Measurements from ENCODE around the gene SFXN3. TPM values are rescaled to one million over a fixed set of nuclear protein-coding genes. Genes with fewer than 3 reads are reported as not detected.

The SFXN3 gene
- total RNA-seq, 4 donors from 2014 or later: 47.8 to 442 (median 53.1) TPM

DNA sequence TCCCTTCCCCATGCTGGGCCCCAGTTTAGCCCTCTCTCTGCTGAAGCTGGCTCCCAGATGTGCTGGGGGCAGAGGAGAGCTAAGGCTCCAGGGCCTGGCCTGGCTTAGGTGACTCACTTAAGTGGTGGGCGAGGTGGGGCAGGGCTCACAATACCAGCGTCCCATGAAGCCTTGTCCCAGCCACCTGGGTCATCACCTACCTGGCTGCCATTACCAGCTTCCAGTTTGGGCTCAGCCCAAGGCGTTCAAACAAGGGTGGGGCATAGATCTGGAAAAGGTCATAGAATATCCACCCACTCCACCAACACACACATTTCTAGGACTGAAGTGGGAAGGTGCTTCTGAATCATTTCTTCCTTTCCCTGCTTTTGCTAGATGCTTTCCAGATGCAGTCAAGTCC lies 39.1 kb downstream of the SFXN3 start:
- intact Hi-C loops (cut with DNase I; ENCODE audit: low total_unique reads): loop anchor here (5.0 kb wide), 1 partner anchor 1458 kb away; no protein-coding TSS in a partner anchor
- in situ Hi-C loops (cut with MboI; ENCODE audit: low pct_ligation_motif_present in 1 of 4, low pct_unique_long_range_greater_than_20kb in 1 of 4, low sequenced_read_pairs in 3 of 4): no loop called here
- Histone ChIP-seq H3K36me3 (no peaks in the 10 kb centered on the region), H3K4me1 (peaks cover 13 to 33% (median 23%) of the 10 kb centered on the region in 4 donors), H3K27ac (peak overlapping the region in 2 of 4 donors; percentile 10 to 15), H3K27me3 (peaks cover 52% of the 10 kb centered on the region), H3K9me3 (no peaks in the 10 kb centered on the region), H3K4me3 (no peak overlapping the region)
- 46% methylated on average over 3 of the region's 3 CpGs; no CpG with 5 or more reads in 1 of the 2 donors for WGBS, 2 donors (ENCODE audit: low coverage in 1 of 2)
- TF ChIP-seq POLR2AphosphoS5 (IDR thresholded peaks at IDR 0.05) (peak in 1 of 3 donors; percentile 19), POLR2A (IDR thresholded peaks at IDR 0.05) (peak; percentile 13), EP300 (IDR thresholded peaks at IDR 0.05; ENCODE audit: low read depth) (no peak)
- TF ChIP-seq, protein P1, sequence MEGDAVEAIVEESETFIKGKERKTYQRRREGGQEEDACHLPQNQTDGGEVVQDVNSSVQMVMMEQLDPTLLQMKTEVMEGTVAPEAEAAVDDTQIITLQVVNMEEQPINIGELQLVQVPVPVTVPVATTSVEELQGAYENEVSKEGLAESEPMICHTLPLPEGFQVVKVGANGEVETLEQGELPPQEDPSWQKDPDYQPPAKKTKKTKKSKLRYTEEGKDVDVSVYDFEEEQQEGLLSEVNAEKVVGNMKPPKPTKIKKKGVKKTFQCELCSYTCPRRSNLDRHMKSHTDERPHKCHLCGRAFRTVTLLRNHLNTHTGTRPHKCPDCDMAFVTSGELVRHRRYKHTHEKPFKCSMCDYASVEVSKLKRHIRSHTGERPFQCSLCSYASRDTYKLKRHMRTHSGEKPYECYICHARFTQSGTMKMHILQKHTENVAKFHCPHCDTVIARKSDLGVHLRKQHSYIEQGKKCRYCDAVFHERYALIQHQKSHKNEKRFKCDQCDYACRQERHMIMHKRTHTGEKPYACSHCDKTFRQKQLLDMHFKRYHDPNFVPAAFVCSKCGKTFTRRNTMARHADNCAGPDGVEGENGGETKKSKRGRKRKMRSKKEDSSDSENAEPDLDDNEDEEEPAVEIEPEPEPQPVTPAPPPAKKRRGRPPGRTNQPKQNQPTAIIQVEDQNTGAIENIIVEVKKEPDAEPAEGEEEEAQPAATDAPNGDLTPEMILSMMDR (IDR thresholded peaks at IDR 0.05): no peak
- DNase-seq: peak; percentile 41

DNA sequence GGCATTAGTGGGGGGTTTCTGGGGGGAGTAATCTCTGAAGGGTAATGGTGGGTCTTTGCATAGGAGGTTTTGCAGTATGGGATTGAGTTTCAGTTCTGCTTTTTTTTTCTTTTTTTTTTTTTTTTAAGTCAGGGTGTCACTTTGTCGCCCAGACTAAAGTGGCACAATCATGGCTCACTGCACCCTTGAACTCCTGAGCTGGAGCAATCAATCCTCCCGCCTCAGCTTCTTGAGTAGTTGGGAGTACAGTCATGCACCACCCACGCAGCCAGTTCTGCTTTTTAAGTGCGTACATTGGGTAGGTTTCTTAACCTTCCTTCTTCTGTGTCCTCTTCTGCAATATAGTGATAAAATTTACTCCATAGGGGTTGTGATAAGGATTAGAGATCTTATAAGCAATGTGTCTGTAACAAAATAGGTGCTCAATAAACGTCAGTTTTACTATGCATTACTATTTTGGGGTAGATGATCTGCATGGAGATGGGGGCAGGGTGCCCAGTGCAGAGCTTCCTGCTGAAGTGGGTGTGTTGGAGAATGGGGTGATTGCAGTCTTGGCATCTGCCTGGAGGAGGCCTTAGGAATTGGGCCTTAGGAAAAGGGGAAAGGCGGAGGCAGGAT lies 40.3 kb downstream of the SFXN3 start:
- in situ Hi-C loops (cut with MboI; ENCODE audit: low pct_ligation_motif_present in 1 of 4, low pct_unique_long_range_greater_than_20kb in 1 of 4, low sequenced_read_pairs in 3 of 4) (no loop called here), intact Hi-C loops (cut with DNase I; ENCODE audit: low total_unique reads) (loop anchor here (5.0 kb wide), 1 partner anchor 1459 kb away; no protein-coding TSS in a partner anchor)
- Histone ChIP-seq H3K9me3 (no peaks in the 10 kb centered on the region), H3K4me3 (no peak overlapping the region), H3K4me1 (peaks cover 11 to 20% (median 12%) of the 10 kb centered on the region in 4 donors), H3K27me3 (peaks cover 57% of the 10 kb centered on the region), H3K27ac (no peak overlapping the region), H3K36me3 (no peaks in the 10 kb centered on the region)
- TF ChIP-seq POLR2A (IDR thresholded peaks at IDR 0.05): no peak
- TF ChIP-seq, protein P1 (IDR thresholded peaks at IDR 0.05): no peak
- no peak for TF ChIP-seq POLR2AphosphoS5 (IDR thresholded peaks at IDR 0.05)
- no peak for TF ChIP-seq EP300 (IDR thresholded peaks at IDR 0.05; ENCODE audit: low read depth)
- 55 to 70% methylated on average over 4 to 6 of the region's 6 CpGs for WGBS, 2 donors (ENCODE audit: low coverage in 1 of 2)
- DNase-seq: peak; percentile 24

DNA sequence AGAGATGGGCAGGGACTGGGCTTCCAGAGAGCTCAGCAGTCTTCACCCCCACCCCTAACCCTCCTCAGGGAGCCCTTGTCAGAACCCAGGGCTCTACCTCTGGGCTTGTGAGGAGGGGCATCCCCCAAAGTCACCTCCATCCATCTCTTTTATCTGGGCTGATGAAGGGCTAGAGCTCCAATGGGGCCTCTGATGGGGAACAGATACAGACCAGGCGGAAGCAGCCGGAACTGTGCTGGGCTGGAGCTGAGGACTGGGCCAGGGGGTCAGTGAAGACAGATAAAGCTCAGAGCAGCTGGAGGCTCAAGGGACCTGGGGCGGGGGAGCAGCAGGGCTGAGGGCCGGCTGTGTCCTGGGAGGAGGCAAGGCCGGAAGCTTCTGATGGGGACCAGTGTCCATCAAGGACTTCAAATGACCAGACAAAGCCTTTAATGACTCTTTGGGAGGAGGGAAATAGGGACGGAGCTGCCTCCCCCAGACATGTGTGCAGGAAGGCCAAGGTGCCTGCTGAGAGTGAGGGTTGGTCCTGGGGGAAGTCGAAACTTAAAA lies 40.9 kb downstream of the SFXN3 start:
- intact Hi-C loops (cut with DNase I; ENCODE audit: low total_unique reads): loop anchor here (5.0 kb wide), 1 partner anchor 1460 kb away; no protein-coding TSS in a partner anchor
- H3K27ac ChIP-seq: no peak overlapping the region

DNA sequence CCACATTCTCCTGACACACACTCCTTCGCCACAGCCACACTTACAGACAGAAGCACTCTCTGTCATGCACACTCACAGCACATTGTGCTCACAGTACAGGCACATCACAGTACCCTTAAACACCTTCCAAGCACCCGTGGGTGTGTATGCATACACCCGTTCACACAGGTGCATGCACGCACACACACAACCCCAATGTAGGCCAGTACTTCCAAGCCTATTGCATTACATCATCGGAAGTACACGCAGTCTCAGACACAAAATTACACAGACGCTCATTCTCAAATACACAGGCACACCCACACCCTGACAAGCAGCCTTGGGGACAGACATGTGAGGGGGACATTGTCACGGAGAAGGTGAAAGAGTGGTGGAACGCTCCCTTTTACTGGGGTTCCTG lies 41.9 kb downstream of the SFXN3 start:
- H3K4me3 ChIP-seq: no peak overlapping the region
- no peak overlapping the region for H3K27ac ChIP-seq
- 59 to 100% methylated on average over 1 to 9 of the region's 9 CpGs for WGBS, 2 donors (ENCODE audit: low coverage in 1 of 2)
- no peaks in the 10 kb centered on the region for H3K9me3 ChIP-seq
- intact Hi-C loops (cut with DNase I; ENCODE audit: low total_unique reads): loop anchor here (5.0 kb wide), 1 partner anchor 1461 kb away; no protein-coding TSS in a partner anchor
- no peaks in the 10 kb centered on the region for H3K36me3 ChIP-seq
- H3K4me1 ChIP-seq: peaks cover 0 to 7% (median 0%) of the 10 kb centered on the region in 4 donors
- H3K27me3 ChIP-seq: peaks cover 63% of the 10 kb centered on the region
- no peak for TF ChIP-seq POLR2A (IDR thresholded peaks at IDR 0.05)
- TF ChIP-seq, protein P1 (IDR thresholded peaks at IDR 0.05): no peak
- no peak for TF ChIP-seq POLR2AphosphoS5 (IDR thresholded peaks at IDR 0.05)
- TF ChIP-seq EP300 (IDR thresholded peaks at IDR 0.05; ENCODE audit: low read depth): no peak
- in situ Hi-C loops (cut with MboI; ENCODE audit: low pct_ligation_motif_present in 1 of 4, low pct_unique_long_range_greater_than_20kb in 1 of 4, low sequenced_read_pairs in 3 of 4): no loop called here
- no peak for DNase-seq

More for the DNA sequence above, 40.9 kb downstream of the SFXN3 start:
- WGBS, 2 donors (ENCODE audit: low coverage in 1 of 2): 73 to 90% methylated on average over 3 to 7 of the region's 7 CpGs
- Histone ChIP-seq H3K9me3 (no peaks in the 10 kb centered on the region), H3K36me3 (no peaks in the 10 kb centered on the region), H3K4me1 (peaks cover 5 to 15% (median 8%) of the 10 kb centered on the region in 4 donors), H3K4me3 (no peak overlapping the region), H3K27me3 (peaks cover 57% of the 10 kb centered on the region)
- in situ Hi-C loops (cut with MboI; ENCODE audit: low pct_ligation_motif_present in 1 of 4, low pct_unique_long_range_greater_than_20kb in 1 of 4, low sequenced_read_pairs in 3 of 4): no loop called here
- TF ChIP-seq, protein P1 (IDR thresholded peaks at IDR 0.05): no peak
- TF ChIP-seq EP300 (IDR thresholded peaks at IDR 0.05; ENCODE audit: low read depth) (no peak), POLR2AphosphoS5 (IDR thresholded peaks at IDR 0.05) (no peak)
- DNase-seq: no peak
